ENCODE results near the gene ACKR1. TPM values are rescaled to one million over a fixed set of nuclear protein-coding genes. Genes with fewer than 3 reads are reported as not detected.

The ACKR1 gene
- total and polyA plus RNA-seq, 4 donors, result 0.08 to 17.2 (median 0.48) TPM; not detected in 1

- Histone ChIP-seq H3K27ac (ENCODE audit: low read depth in 1 of 2, low read length in 2 of 2) (no peak overlapping the region), H3K4me3 (ENCODE audit: low read depth in 1 of 3, low read length in 3 of 3) (no peak overlapping the region), H3K4me1 (ENCODE audit: control insufficient read depth in 4 of 4, insufficient read depth in 4 of 4, low read length in 3 of 4) (peaks cover 0 to 2% (median 0%) of the 10 kb centered on the region in 4 donors), H3K9me3 (ENCODE audit: control insufficient read depth in 4 of 4, low read length in 3 of 4) (no peaks in the 10 kb centered on the region), H3K9ac (ENCODE audit: low read depth in 1 of 2, low read length in 2 of 2) (no peak overlapping the region), H3K36me3 (ENCODE audit: control insufficient read depth in 4 of 4, insufficient read depth in 3 of 4, low read depth in 1 of 4, low read length in 3 of 4) (no peaks in the 10 kb centered on the region), H3K27me3 (ENCODE audit: control insufficient read depth in 4 of 4, insufficient read depth in 4 of 4, low read length in 3 of 4) (peaks cover 0 to 24% (median 4%) of the 10 kb centered on the region in 4 donors)
- no peak for TF ChIP-seq FOXA2 (IDR thresholded peaks at IDR 0.05)
- TF ChIP-seq HNF4G (IDR thresholded peaks at IDR 0.05), result no peak
- TF ChIP-seq HNF4A (conservative IDR thresholded peaks at IDR 0.05), result no peak
- TF ChIP-seq ZBTB33 (IDR thresholded peaks at IDR 0.05), result no peak
- TF ChIP-seq RXRA (IDR thresholded peaks at IDR 0.05), result no peak
- no peak for TF ChIP-seq MAX (IDR thresholded peaks at IDR 0.05)
- no peak for TF ChIP-seq YY1 (IDR thresholded peaks at IDR 0.05)
- TF ChIP-seq TAF1 (conservative IDR thresholded peaks at IDR 0.05), result no peak
- no peak for TF ChIP-seq GABPA (IDR thresholded peaks at IDR 0.05 in 1 of 2, conservative IDR thresholded peaks at IDR 0.05 in 1 of 2)
- no peak for TF ChIP-seq EGR1 (IDR thresholded peaks at IDR 0.05; ENCODE audit: low read depth in 2 of 2)
- no peak for TF ChIP-seq CTCF (IDR thresholded peaks at IDR 0.05; ENCODE audit: low read depth, low read length, missing input control)
- no peak for TF ChIP-seq REST (IDR thresholded peaks at IDR 0.05)
- no peak for TF ChIP-seq RAD21 (IDR thresholded peaks at IDR 0.05)
- DNase-seq (ENCODE audit: low spot score), result no peak
- 66% methylated on average over 2 of the region's 2 CpGs for WGBS
Measured at GRCh38 chr1:159175571-159175970, 29.1 kb upstream of the ACKR1 start.

GRCh38 chr1:159177272-159177907 is 27.3 kb upstream of the ACKR1 start:
- no peak for DNase-seq (ENCODE audit: low spot score)
- WGBS, result 8% methylated on average over 3 of the region's 3 CpGs
- no peaks in the 10 kb centered on the region for H3K36me3 ChIP-seq (ENCODE audit: control insufficient read depth in 4 of 4, insufficient read depth in 3 of 4, low read depth in 1 of 4, low read length in 3 of 4)

More at GRCh38 chr1:159177272-159177907, 27.3 kb upstream of the ACKR1 start:
- Histone ChIP-seq H3K4me1 (ENCODE audit: control insufficient read depth in 4 of 4, insufficient read depth in 4 of 4, low read length in 3 of 4) (no peaks in the 10 kb centered on the region), H3K9me3 (ENCODE audit: control insufficient read depth in 4 of 4, low read length in 3 of 4) (no peaks in the 10 kb centered on the region), H3K27me3 (ENCODE audit: control insufficient read depth in 4 of 4, insufficient read depth in 4 of 4, low read length in 3 of 4) (peaks cover 0 to 13% (median 2%) of the 10 kb centered on the region in 4 donors), H3K27ac (ENCODE audit: low read depth in 1 of 2, low read length in 2 of 2) (no peak overlapping the region), H3K4me3 (ENCODE audit: low read depth in 1 of 3, low read length in 3 of 3) (no peak overlapping the region), H3K9ac (ENCODE audit: low read depth in 1 of 2, low read length in 2 of 2) (no peak overlapping the region)
- TF ChIP-seq REST (IDR thresholded peaks at IDR 0.05) (peak; percentile 100), RXRA (IDR thresholded peaks at IDR 0.05) (no peak), GABPA (IDR thresholded peaks at IDR 0.05 in 1 of 2, conservative IDR thresholded peaks at IDR 0.05 in 1 of 2) (no peak)
